H1 (cell line): ENCODE results near the gene RCHY1. TPM values are rescaled to one million over a fixed set of nuclear protein-coding genes. Genes with fewer than 3 reads are reported as not detected.

Experiments
- CTCF ChIA-PET: fragments of 300-600 bp; sonication (Branson Sonifier 250); formaldehyde crosslinking; loops from one replicate; lab custom pipeline; 2021; ENCODE audit not compliant: partially characterized antibody; lab: Charles Lee
- POLR2A ChIA-PET: fragments of 300-600 bp; sonication (Branson Sonifier 250); formaldehyde crosslinking; loops from one replicate; lab custom pipeline; 2021; ENCODE audit warnings: inconsistent platforms; ENCODE audit not compliant: partially characterized antibody; lab: Charles Lee
- DNase-seq, 2 experiments: peaks; one replicate each; pipeline versions ENCODE4 v3.0.0 to v3.0.0-alpha.2; 2010 to 2022; ENCODE audit warnings: low spot score in 2 of 2, low read depth in 1 of 2, mixed read lengths in 1 of 2
- FAIRE-seq: peaks from 2 replicates; lab custom pipeline; 2011; peaks lifted over from hg19 to GRCh38; lab: Jason Lieb, UNC
- H2AFZ ChIP-seq: 2 replicates; pipeline ENCODE4 v1.8.1; 2012; ENCODE audit warnings: low read length, inconsistent platforms
- H2AK5ac ChIP-seq: 2 replicates; pipeline ENCODE4 v1.6.1; 2013; ENCODE audit warnings: low read depth, low read length
- H2BK120ac ChIP-seq: replicated peaks from 2 replicates; pipeline ENCODE3; 2013; ENCODE audit warnings: low read depth, low read length, inconsistent platforms
- H2BK12ac ChIP-seq: 2 replicates; pipeline ENCODE4 v1.6.1; 2013; ENCODE audit warnings: low read depth, low read length
- H2BK15ac ChIP-seq: 2 replicates; pipeline ENCODE4 v1.6.1; 2013; ENCODE audit warnings: low read length
- H2BK20ac ChIP-seq: 2 replicates; pipeline ENCODE4 v1.6.1; 2013; ENCODE audit warnings: low read length
- H2BK5ac ChIP-seq: 2 replicates; pipeline ENCODE4 v1.6.1; 2013; ENCODE audit warnings: low read depth, low read length
- H3K14ac ChIP-seq: 2 replicates; pipeline ENCODE4 v1.6.1; 2013; ENCODE audit warnings: inconsistent platforms; ENCODE audit not compliant: insufficient read length
- H3K18ac ChIP-seq: 2 replicates; pipeline ENCODE4 v1.6.1; 2013; ENCODE audit warnings: low read length; ENCODE audit errors: extremely low read depth
- H3K23ac ChIP-seq: 2 replicates; pipeline ENCODE4 v1.6.1; 2013; ENCODE audit warnings: inconsistent platforms; ENCODE audit not compliant: insufficient read length
- H3K23me2 ChIP-seq: 2 replicates; pipeline ENCODE4 v1.6.1; 2013; ENCODE audit warnings: low read depth, low read length
- H3K27ac ChIP-seq: 2 replicates; pipeline ENCODE4 v1.6.1; 2011; ENCODE audit warnings: low read depth, low read length, inconsistent platforms
- H3K27me3 ChIP-seq, 4 experiments: replicated peaks in 1 of 4; 1 replicate in 1 of 4; 2 replicates in 3 of 4; pipeline versions ENCODE4 v1.6.1 to v1.8.1; 2011 to 2013; ENCODE audit warnings: low read length in 3 of 4, mild to moderate bottlenecking in 3 of 4, inconsistent platforms in 2 of 4, mixed read lengths in 2 of 4, moderate library complexity in 1 of 4; ENCODE audit not compliant: control insufficient read depth in 3 of 4, insufficient read depth in 3 of 4; ENCODE audit errors: extremely low read depth in 1 of 4
- H3K36me3 ChIP-seq, 4 experiments: 2 replicates each; pipeline versions ENCODE4 v1.6.1 to v1.8.1; 2011 to 2013; ENCODE audit warnings: mild to moderate bottlenecking in 4 of 4, low read length in 3 of 4, moderate library complexity in 2 of 4, control low read depth in 1 of 4, inconsistent platforms in 1 of 4; ENCODE audit not compliant: insufficient read depth in 4 of 4, control insufficient read depth in 2 of 4
- H3K4ac ChIP-seq: replicated peaks from 2 replicates; pipeline ENCODE3; 2013; ENCODE audit warnings: low read length, low read depth, mixed read lengths, inconsistent platforms; ENCODE audit not compliant: insufficient read length
- H3K4me1 ChIP-seq, 4 experiments: replicated peaks in 1 of 4; 1 replicate in 1 of 4; 2 replicates in 3 of 4; pipeline versions ENCODE4 v1.6.1 to v1.8.1; 2011 to 2013; ENCODE audit warnings: low read length in 3 of 4, inconsistent platforms in 2 of 4, mixed read lengths in 1 of 4; ENCODE audit not compliant: insufficient read depth in 4 of 4, control insufficient read depth in 3 of 4
- H3K4me2 ChIP-seq, 2 experiments: 2 replicates each; pipeline versions ENCODE4 v1.6.1 to v1.8.1; 2011 to 2013; ENCODE audit warnings: low read depth in 2 of 2, low read length in 2 of 2, control low read depth in 1 of 2, inconsistent platforms in 1 of 2, mild to moderate bottlenecking in 1 of 2; ENCODE audit not compliant: insufficient read depth in 1 of 2
- H3K4me3 ChIP-seq, 4 experiments: fragments of 200-600, 300-600 bp in 1 of 4; sonication (generic), shearing (Covaris generic), sonication (Bioruptor Twin) in 1 of 4; 2 replicates each; pipeline versions ENCODE4 v1.5.1 to v1.8.1; 2011 to 2016; ENCODE audit warnings: low read length in 4 of 4, low read depth in 3 of 4, control low read depth in 2 of 4, inconsistent platforms in 2 of 4, mild to moderate bottlenecking in 2 of 4, mixed read lengths in 1 of 4, moderate library complexity in 1 of 4; ENCODE audit not compliant: insufficient read depth in 2 of 4; ENCODE audit errors: extremely low read depth in 1 of 4
- H3K56ac ChIP-seq: replicated peaks from 2 replicates; pipeline ENCODE3; 2013; ENCODE audit warnings: low read depth, mild to moderate bottlenecking, mixed read lengths, low read length, inconsistent platforms; ENCODE audit not compliant: insufficient read length
- H3K79me1 ChIP-seq: 2 replicates; pipeline ENCODE4 v1.6.1; 2013; ENCODE audit warnings: low read depth, low read length, control low read depth
- H3K79me2 ChIP-seq, 2 experiments: 2 replicates each; pipeline versions ENCODE4 v1.6.1 to v1.8.1; 2012 to 2013; ENCODE audit warnings: low read length in 2 of 2, mild to moderate bottlenecking in 2 of 2, inconsistent platforms in 1 of 2; ENCODE audit not compliant: insufficient read depth in 2 of 2, control insufficient read depth in 1 of 2
- H3K9ac ChIP-seq, 4 experiments: replicated peaks in 1 of 4; 1 replicate in 1 of 4; 2 replicates in 3 of 4; pipeline versions ENCODE4 v1.6.1 to v1.8.1; 2011 to 2013; ENCODE audit warnings: low read depth in 3 of 4, low read length in 3 of 4, control low read depth in 2 of 4, mild to moderate bottlenecking in 2 of 4, moderate library complexity in 2 of 4, inconsistent platforms in 1 of 4; ENCODE audit errors: extremely low read depth in 1 of 4
- H3K9me3 ChIP-seq, 2 experiments: 2 replicates each; pipeline versions ENCODE4 v1.6.1 to v1.8.1; 2012 to 2013; ENCODE audit warnings: mild to moderate bottlenecking in 2 of 2, moderate library complexity in 2 of 2, control low read depth in 1 of 2, inconsistent platforms in 1 of 2, low read depth in 1 of 2, low read length in 1 of 2, mixed read lengths in 1 of 2; ENCODE audit not compliant: insufficient read depth in 2 of 2
- H4K20me1 ChIP-seq, 2 experiments: replicated peaks in 1 of 2; 2 replicates each; pipeline versions ENCODE3 to v1.8.1; 2011 to 2013; ENCODE audit warnings: inconsistent platforms in 2 of 2, low read length in 2 of 2, mild to moderate bottlenecking in 1 of 2; ENCODE audit not compliant: insufficient read depth in 2 of 2, control insufficient read depth in 1 of 2
- H4K5ac ChIP-seq: 2 replicates; pipeline ENCODE4 v1.6.1; 2013; ENCODE audit warnings: low read length, low read depth, mixed read lengths, inconsistent platforms; ENCODE audit not compliant: insufficient read length
- H4K8ac ChIP-seq: 2 replicates; pipeline ENCODE4 v1.8.0; 2013; ENCODE audit warnings: mild to moderate bottlenecking, moderate library complexity, low read length, inconsistent platforms; ENCODE audit not compliant: insufficient read depth; ENCODE audit errors: extremely low read depth
- H4K91ac ChIP-seq: replicated peaks from 2 replicates; pipeline ENCODE3; 2013; ENCODE audit warnings: low read length, mixed read lengths, inconsistent platforms; ENCODE audit not compliant: insufficient read length
- ATF3 ChIP-seq: IDR thresholded peaks from 2 replicates; pipeline ENCODE4 v1.6.1; 2011; ENCODE audit warnings: low read depth, mild to moderate bottlenecking, low read length; ENCODE audit not compliant: insufficient read depth
- CTBP2 ChIP-seq: IDR thresholded peaks from 2 replicates; pipeline ENCODE4 v1.7.0; 2011; ENCODE audit warnings: borderline replicate concordance, mild to moderate bottlenecking, moderate library complexity, mixed read lengths, low read length; ENCODE audit not compliant: insufficient read depth, insufficient read length
- EGR1 ChIP-seq: IDR thresholded peaks from 2 replicates; pipeline ENCODE4 v1.6.1; 2011; ENCODE audit warnings: low read depth, low read length, borderline replicate concordance
- HDAC2 ChIP-seq, 2 experiments: fragments of 300-600 bp in 1 of 2; sonication (generic) in 1 of 2; IDR thresholded peaks; 2 replicates each; pipeline ENCODE4 v1.6.1; 2011 to 2012; ENCODE audit warnings: low read depth in 2 of 2, low read length in 2 of 2, mild to moderate bottlenecking in 2 of 2, moderate library complexity in 2 of 2, borderline replicate concordance in 1 of 2, inconsistent platforms in 1 of 2
- KDM4A ChIP-seq: IDR thresholded peaks from one replicate; pipeline ENCODE4 v1.7.1; 2012; ENCODE audit warnings: low read depth, mild to moderate bottlenecking, moderate library complexity, low read length, inconsistent platforms; ENCODE audit not compliant: severe bottlenecking
- MAFK ChIP-seq: IDR thresholded peaks from 2 replicates; pipeline ENCODE4 v1.6.1; 2012; ENCODE audit warnings: low read depth, mild to moderate bottlenecking, improper control_type of control experiment, low read length
- POLR2A ChIP-seq, 2 experiments: IDR thresholded peaks; 1 replicate in 1 of 2; 2 replicates in 1 of 2; pipeline ENCODE4 v1.6.1; 2011; ENCODE audit warnings: low read depth in 2 of 2, low read length in 2 of 2, mild to moderate bottlenecking in 2 of 2; ENCODE audit errors: control extremely low read depth in 1 of 2
- RAD21 ChIP-seq, 2 experiments: IDR thresholded peaks in 1 of 2; conservative IDR thresholded peaks in 1 of 2; 2 replicates each; pipeline ENCODE4 v1.6.1; 2011; ENCODE audit warnings: low read depth in 2 of 2, low read length in 2 of 2, improper control_type of control experiment in 1 of 2, inconsistent platforms in 1 of 2, mild to moderate bottlenecking in 1 of 2, moderate library complexity in 1 of 2
- SIX5 ChIP-seq: IDR thresholded peaks from 2 replicates; pipeline ENCODE4 v1.6.1; 2011; ENCODE audit warnings: mild to moderate bottlenecking, low read depth, low read length
- ZNF274 ChIP-seq: IDR thresholded peaks from 2 replicates; pipeline ENCODE4 v1.7.0; 2012; ENCODE audit warnings: low read length, borderline replicate concordance; ENCODE audit errors: extremely low read depth
- WGBS, 2 experiments: shearing (Covaris generic) in 1 of 2; methylation state at CpG; one replicate each; pipeline versions ENCODE4 v1.1.6 to v1.1.7; 2013 to 2015; ENCODE audit warnings: low lambda C conversion rate in 2 of 2, mixed read lengths in 2 of 2, inconsistent platforms in 1 of 2, low coverage in 1 of 2, missing lambda C conversion rate in 1 of 2; ENCODE audit not compliant: insufficient replicate concordance in 2 of 2, insufficient coverage in 1 of 2, insufficient read length in 1 of 2; ENCODE audit errors: extremely low coverage in 1 of 2, missing lambda C conversion rate in 1 of 2; 5-methylcytosine and 5-hydroxymethylcytosine counted together
- polyA plus RNA-seq, 7 experiments: library from polyadenylated mRNA; depleted of rRNA in 3 of 7; stranded (reverse) in 5 of 7; unstranded in 2 of 7; fragments of >200 nt in 5 of 7; fragments of 200-250 nt in 2 of 7; gene quantifications; 1 replicate in 5 of 7; 2 replicates in 1 of 7; 4 replicates in 1 of 7; pipeline versions ENCODE4 v1.2.1 to v1.2.3, GENCODE V29; 2011 to 2013; ENCODE audit warnings: missing spikeins in 2 of 7, mixed read lengths in 2 of 7
- total RNA-seq: library from RNA; stranded (reverse); fragmentation: NEBNext Ultra II Directional; extraction: Animal tissue kit (Norgen Biotek cat#: 25700); gene quantifications from 2 replicates; pipeline ENCODE4 v1.2.1, GENCODE V29; 2021

Gene RCHY1
- total and polyA plus RNA-seq, 2 of the 8 experiments (the other 6 are each of a cell fraction or from before 2014, with no cell fraction given), result 30.3 to 44.0 TPM

- no peak for FAIRE-seq
- no peak for TF ChIP-seq ZNF274
- no peak for TF ChIP-seq HDAC2 (IDR thresholded peaks at IDR 0.05; ENCODE audit: borderline replicate concordance in 1 of 2, low read depth in 2 of 2, low read length in 2 of 2)
- TF ChIP-seq KDM4A, result no peak
- TF ChIP-seq ATF3, result no peak
- no peak for TF ChIP-seq MAFK
- TF ChIP-seq CTBP2, result no peak
- no peak for TF ChIP-seq RAD21 (IDR thresholded peaks at IDR 0.05 in 1 of 2, conservative IDR thresholded peaks at IDR 0.05 in 1 of 2; ENCODE audit: low read depth in 2 of 2, low read length in 2 of 2)
- no peak for TF ChIP-seq POLR2A (IDR thresholded peaks at IDR 0.05; ENCODE audit: control extremely low read depth in 1 of 2, low read depth in 2 of 2, low read length in 2 of 2)
- no peak for TF ChIP-seq SIX5
- TF ChIP-seq EGR1, result no peak
- TF ChIP-seq, all 59 proteins: peak for 0
Observed at GRCh38 chr4:75516144-75516543, 1.9 kb upstream of the RCHY1 start.

More at GRCh38 chr4:75516144-75516543, 1.9 kb upstream of the RCHY1 start:
- H3K23ac ChIP-seq, result no peak overlapping the region
- H2BK12ac ChIP-seq, result no peak overlapping the region
- H3K4me3 ChIP-seq, result no peak overlapping the region
- H3K4ac ChIP-seq, result no peak overlapping the region
- H3K23me2 ChIP-seq, result peaks cover 7% of the 10 kb centered on the region
- CTCF ChIA-PET, result interaction anchor here (0.7 to 1.5 kb wide), 2 partner anchors 39 to 842 kb away, joined by 3 read pairs; no protein-coding TSS in a partner anchor
- no peak overlapping the region for H2BK120ac ChIP-seq
- H4K91ac ChIP-seq, result no peak overlapping the region
- H4K20me1 ChIP-seq, result no peaks in the 10 kb centered on the region
- POLR2A ChIA-PET, result interaction anchor here (0.7 to 1.1 kb wide), 3 partner anchors 9 to 19 kb away, joined by 3 to 6 read pairs (median 4); no protein-coding TSS in a partner anchor
- H3K4me1 ChIP-seq, result peaks cover 0 to 15% (median 7%) of the 10 kb centered on the region in 4 experiments; a peak in 4 of 7 replicates
- H3K36me3 ChIP-seq, result peaks cover 0 to 26% (median 9%) of the 10 kb centered on the region in 4 experiments; a peak in 7 of 8 replicates
- 97% methylated on average over 1 of the region's 1 CpG; no CpG with 5 or more reads in 1 of the 2 experiments for WGBS, 2 experiments
- no peak overlapping the region for H2BK15ac ChIP-seq
- no peak overlapping the region for H3K56ac ChIP-seq
- H2BK5ac ChIP-seq, result no peak overlapping the region
- no peak overlapping the region for H2AFZ ChIP-seq
- H3K14ac ChIP-seq, result no peak overlapping the region
- no peaks in the 10 kb centered on the region for H3K9me3 ChIP-seq
- no peak overlapping the region for H4K8ac ChIP-seq
- no peak overlapping the region for H4K5ac ChIP-seq
- no peaks in the 10 kb centered on the region for H3K27me3 ChIP-seq
- H3K9ac ChIP-seq, result no peak overlapping the region
- no peak for DNase-seq
- no peak overlapping the region for H2BK20ac ChIP-seq
- H3K18ac ChIP-seq, result no peak overlapping the region
- peaks cover 0 to 32% of the 10 kb centered on the region in 2 experiments; a peak in 3 of 4 replicates for H3K79me2 ChIP-seq
- H2AK5ac ChIP-seq, result no peak overlapping the region
- no peak overlapping the region for H3K27ac ChIP-seq
- no peaks in the 10 kb centered on the region for H3K79me1 ChIP-seq
- no peak overlapping the region for H3K4me2 ChIP-seq
